Gastroesophageal sphincter (tissue), 3 donors: ENCODE data around the gene CETN3.

ENCODE experiments used
- CTCF ChIP-seq, 4 experiments: fragments of 200-600 bp in 2 of 4; fragments of 450-650 bp in 2 of 4; sonication (generic) in 1 of 4; IDR thresholded peaks; one replicate each; pipeline ENCODE4 v1.5.1; 2017 to 2019; ENCODE audit warnings: antibody characterized with exemption in 4 of 4, mild to moderate bottlenecking in 2 of 4, moderate library complexity in 2 of 4
- EP300 ChIP-seq: sonication (generic); formaldehyde crosslinking; IDR thresholded peaks from one replicate; pipeline ENCODE4 v1.6.1; 2017; ENCODE audit warnings: antibody characterized with exemption, mild to moderate bottlenecking
- POLR2A ChIP-seq, 2 donors: fragments of 450-650 bp; IDR thresholded peaks; one replicate each; pipeline ENCODE4 v1.6.1; 2017; ENCODE audit warnings: antibody characterized with exemption in 2 of 2, mild to moderate bottlenecking in 2 of 2, moderate library complexity in 1 of 2
- POLR2AphosphoS5 ChIP-seq: sonication (generic); formaldehyde crosslinking; IDR thresholded peaks from one replicate; pipeline ENCODE4 v1.6.1; 2017; ENCODE audit warnings: antibody characterized with exemption

GRCh38 chr5:90366948-90367347 is 42.6 kb downstream of the CETN3 start:
- TF ChIP-seq POLR2AphosphoS5 (no peak), POLR2A (IDR thresholded peaks at IDR 0.05) (no peak), CTCF (IDR thresholded peaks at IDR 0.05) (no peak), EP300 (no peak)
